ENCODE data around the gene ZBTB5.

ZBTB5 gene

GRCh38 chr9:37509536-37509935, 44.3 kb upstream of the ZBTB5 start:
- H3K27ac ChIP-seq, result no peak overlapping the region
- H3K27me3 ChIP-seq, result no peaks in the 10 kb centered on the region
- no peaks in the 10 kb centered on the region for H3K4me1 ChIP-seq (ENCODE audit: control insufficient read depth in 1 of 2, insufficient read depth in 1 of 2, low read depth in 1 of 2, low read length in 1 of 2)
- no peaks in the 10 kb centered on the region for H3K9me3 ChIP-seq
- no peak overlapping the region for H3K4me3 ChIP-seq (ENCODE audit: low read depth in 1 of 2, low read length in 1 of 2)
- no peak for TF ChIP-seq CTCF (IDR thresholded peaks at IDR 0.05)
- peaks cover 3% of the 10 kb centered on the region for H3K36me3 ChIP-seq

GRCh38 chr9:37508834-37509206, 43.6 kb upstream of the ZBTB5 start:
- Histone ChIP-seq H3K36me3 (peaks cover 3% of the 10 kb centered on the region), H3K27me3 (no peaks in the 10 kb centered on the region)
- no peak for TF ChIP-seq CTCF (IDR thresholded peaks at IDR 0.05)

GRCh38 chr9:37508135-37508833, 43.0 kb upstream of the ZBTB5 start:
- Histone ChIP-seq H3K9me3 (no peaks in the 10 kb centered on the region), H3K27me3 (no peaks in the 10 kb centered on the region), H3K27ac (no peak overlapping the region), H3K4me1 (ENCODE audit: control insufficient read depth in 1 of 2, insufficient read depth in 1 of 2, low read depth in 1 of 2, low read length in 1 of 2) (no peaks in the 10 kb centered on the region), H3K4me3 (ENCODE audit: low read depth in 1 of 2, low read length in 1 of 2) (no peak overlapping the region), H3K36me3 (peaks cover 3% of the 10 kb centered on the region)
- no peak for TF ChIP-seq CTCF (IDR thresholded peaks at IDR 0.05)

More at GRCh38 chr9:37508834-37509206, 43.6 kb upstream of the ZBTB5 start:
- Histone ChIP-seq H3K4me1 (ENCODE audit: control insufficient read depth in 1 of 2, insufficient read depth in 1 of 2, low read depth in 1 of 2, low read length in 1 of 2) (no peaks in the 10 kb centered on the region), H3K4me3 (ENCODE audit: low read depth in 1 of 2, low read length in 1 of 2) (no peak overlapping the region), H3K27ac (no peak overlapping the region), H3K9me3 (no peaks in the 10 kb centered on the region)

GRCh38 chr9:37507566-37508134, 42.4 kb upstream of the ZBTB5 start:
- TF ChIP-seq CTCF (IDR thresholded peaks at IDR 0.05), result no peak
- H3K27me3 ChIP-seq, result no peaks in the 10 kb centered on the region
- no peaks in the 10 kb centered on the region for H3K4me1 ChIP-seq (ENCODE audit: control insufficient read depth in 1 of 2, insufficient read depth in 1 of 2, low read depth in 1 of 2, low read length in 1 of 2)
- no peak overlapping the region for H3K4me3 ChIP-seq (ENCODE audit: low read depth in 1 of 2, low read length in 1 of 2)
- peaks cover 4% of the 10 kb centered on the region for H3K36me3 ChIP-seq
- no peaks in the 10 kb centered on the region for H3K9me3 ChIP-seq
- H3K27ac ChIP-seq, result no peak overlapping the region

- Histone ChIP-seq H3K27me3 (no peaks in the 10 kb centered on the region), H3K9me3 (no peaks in the 10 kb centered on the region), H3K4me1 (ENCODE audit: control insufficient read depth in 1 of 2, insufficient read depth in 1 of 2, low read depth in 1 of 2, low read length in 1 of 2) (no peaks in the 10 kb centered on the region), H3K4me3 (ENCODE audit: low read depth in 1 of 2, low read length in 1 of 2) (no peak overlapping the region), H3K36me3 (peaks cover 23% of the 10 kb centered on the region), H3K27ac (no peak overlapping the region)
- no peak for TF ChIP-seq CTCF (IDR thresholded peaks at IDR 0.05)
Observed at GRCh38 chr9:37504605-37505004, 39.4 kb upstream of the ZBTB5 start.

Measured in neutrophil (primary cell).